OCI-LY7 (cell line): ENCODE results near the gene ANKS1B. TPM values are rescaled to one million over a fixed set of nuclear protein-coding genes. Genes with fewer than 3 reads are reported as not detected.

Source experiments
- BruUV-seq: library from RNA; stranded (reverse); fragments of 400-500 nt; replicated peaks from 2 replicates; lab custom pipeline; 2021; lab: Mats Ljungman, UMichigan
- CTCF ChIA-PET: fragments of 300-600 bp; sonication (Branson Sonifier 250); formaldehyde crosslinking; loops from one replicate; lab custom pipeline; 2022; ENCODE audit warnings: antibody characterized with exemption; ENCODE audit not compliant: unreplicated experiment; lab: Charles Lee
- POLR2A ChIA-PET: fragments of 300-600 bp; sonication (Branson Sonifier 250); formaldehyde crosslinking; loops from one replicate; lab custom pipeline; 2022; ENCODE audit warnings: antibody characterized with exemption; lab: Charles Lee
- DNase-seq: peaks from one replicate; pipeline ENCODE4 v3.0.0-alpha.2; 2015; ENCODE audit warnings: low spot score
- H2AFZ ChIP-seq: fragments of 200-600 bp; sonication (generic), shearing (Covaris generic); 2 replicates; pipeline ENCODE4 v1.6.1; 2014; ENCODE audit warnings: mild to moderate bottlenecking, antibody characterized with exemption, low read length, moderate library complexity
- H3K27ac ChIP-seq: fragments of 200-600 bp; sonication (generic); 2 replicates; pipeline ENCODE4 v1.5.1; 2014; ENCODE audit warnings: mixed run types, low read depth, mild to moderate bottlenecking, moderate library complexity, low read length, inconsistent platforms; ENCODE audit not compliant: poor library complexity, severe bottlenecking
- H3K36me3 ChIP-seq: fragments of 200-600 bp; sonication (generic); 2 replicates; pipeline ENCODE4 v1.6.1; 2014; ENCODE audit warnings: mild to moderate bottlenecking, antibody characterized with exemption, low read length, moderate library complexity, mixed read lengths; ENCODE audit not compliant: insufficient read depth
- H3K4me1 ChIP-seq: fragments of 200-600 bp; sonication (generic); 2 replicates; pipeline ENCODE4 v1.5.1; 2014; ENCODE audit warnings: mild to moderate bottlenecking, low read length; ENCODE audit not compliant: insufficient read depth, poor library complexity, severe bottlenecking
- H3K4me2 ChIP-seq: fragments of 200-600 bp; sonication (generic); 2 replicates; pipeline ENCODE4 v1.6.1; 2014; ENCODE audit warnings: mild to moderate bottlenecking, low read length
- H3K4me3 ChIP-seq: fragments of 200-600 bp; sonication (generic); 2 replicates; pipeline ENCODE4 v1.5.1; 2014; ENCODE audit warnings: mild to moderate bottlenecking, low read depth, low read length; ENCODE audit not compliant: poor library complexity, severe bottlenecking
- H3K79me2 ChIP-seq: fragments of 200-600 bp; sonication (generic); 2 replicates; pipeline ENCODE4 v1.6.1; 2016; ENCODE audit warnings: low read depth, mild to moderate bottlenecking, low read length, moderate library complexity, mixed read lengths; ENCODE audit not compliant: insufficient read depth
- H3K9me2 ChIP-seq: fragments of 200-600 bp; sonication (generic); 2 replicates; pipeline ENCODE4 v1.6.1; 2016; ENCODE audit warnings: mild to moderate bottlenecking, low read length, mixed read lengths; ENCODE audit not compliant: insufficient read depth
- H3K9me3 ChIP-seq: fragments of 200-600 bp; sonication (generic); 2 replicates; pipeline ENCODE4 v1.6.1; 2014; ENCODE audit warnings: mild to moderate bottlenecking, mixed run types, low read length, mixed read lengths
- H4K20me1 ChIP-seq: fragments of 200-600 bp; sonication (generic); 2 replicates; pipeline ENCODE4 v1.6.1; 2014; ENCODE audit warnings: mild to moderate bottlenecking, antibody characterized with exemption, low read length, moderate library complexity, mixed read lengths; ENCODE audit not compliant: insufficient read depth
- EZH2phosphoT487 ChIP-seq: fragments of 200-600 bp; sonication (generic); IDR thresholded peaks from 2 replicates; pipeline ENCODE4 v1.6.1; 2018; ENCODE audit warnings: low read depth, borderline replicate concordance, mild to moderate bottlenecking, mixed run types, antibody characterized with exemption, low read length, moderate library complexity, mixed read lengths
- intact Hi-C: fragments of 100-400 bp; cut with micrococcal nuclease; formaldehyde crosslinking; loops from one replicate; pipeline ENCODE4 v1.10.0; 2022; ENCODE audit not compliant: unreplicated experiment
- total RNA-seq, 2 experiments: library from RNA; depleted of rRNA in 1 of 2; stranded (reverse); fragments of >200 nt in 1 of 2; shearing (Covaris generic) in 1 of 2; gene quantifications; 2 replicates each; pipeline ENCODE4 v1.2.3, GENCODE V29; 2014 to 2022
- TF ChIP-seq, protein P1 (sequence below): fragments of 200-600 bp; sonication (generic); conservative IDR thresholded peaks from 2 replicates; pipeline ENCODE4 v1.5.1; 2014; ENCODE audit warnings: mild to moderate bottlenecking, antibody characterized with exemption, low read length, moderate library complexity, mixed read lengths

Gene ANKS1B
- total RNA-seq, 2 experiments from 2014 or later, result 2.9 to 6.0 TPM

DNA sequence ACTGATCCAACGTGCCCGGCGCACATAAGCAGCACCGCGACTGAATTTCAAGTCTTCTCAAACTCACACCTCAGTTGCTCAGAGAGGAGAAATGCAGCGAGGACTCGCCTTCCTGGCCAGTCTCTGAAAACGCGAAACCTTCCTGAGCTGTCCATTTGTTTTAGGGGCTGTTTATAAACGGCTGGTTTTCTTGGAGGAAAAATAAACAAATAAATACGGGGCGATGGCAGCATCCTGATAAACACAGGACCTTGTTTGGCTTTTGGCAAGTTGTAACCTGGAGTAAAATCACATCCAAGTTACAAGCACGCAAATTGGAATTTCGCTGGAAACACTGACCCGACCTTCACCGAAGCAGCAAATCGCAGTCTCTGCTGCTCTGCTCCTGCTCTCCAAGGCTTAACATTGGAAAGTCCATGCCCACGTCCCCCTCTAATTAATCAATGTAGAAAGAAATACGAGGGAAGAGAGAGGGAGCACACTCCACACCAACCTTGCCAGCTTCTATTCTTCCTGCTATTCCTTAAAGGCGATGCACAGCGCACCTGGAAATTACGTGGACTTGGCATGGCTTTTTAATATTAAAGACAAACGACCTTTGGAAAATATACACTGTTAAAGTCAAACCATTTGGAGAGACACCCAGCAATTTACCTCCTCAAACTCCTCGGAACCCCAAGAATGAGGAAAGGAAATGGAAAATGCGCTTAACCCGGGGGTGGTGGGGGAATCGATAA, 1090.9 kb downstream of the ANKS1B start:
- no peak overlapping the region for H3K4me2 ChIP-seq
- H2AFZ ChIP-seq, result no peak overlapping the region
- ChIA-PET CTCF (no interaction called here), POLR2A (no interaction called here)
- no peaks in the 10 kb centered on the region for H3K79me2 ChIP-seq
- H3K4me1 ChIP-seq, result no peaks in the 10 kb centered on the region
- no peaks in the 10 kb centered on the region for H4K20me1 ChIP-seq
- H3K27ac ChIP-seq, result no peak overlapping the region
- intact Hi-C loops, result no loop called here
- no peak for DNase-seq
- no peak for TF ChIP-seq EZH2phosphoT487
- TF ChIP-seq, protein P1, sequence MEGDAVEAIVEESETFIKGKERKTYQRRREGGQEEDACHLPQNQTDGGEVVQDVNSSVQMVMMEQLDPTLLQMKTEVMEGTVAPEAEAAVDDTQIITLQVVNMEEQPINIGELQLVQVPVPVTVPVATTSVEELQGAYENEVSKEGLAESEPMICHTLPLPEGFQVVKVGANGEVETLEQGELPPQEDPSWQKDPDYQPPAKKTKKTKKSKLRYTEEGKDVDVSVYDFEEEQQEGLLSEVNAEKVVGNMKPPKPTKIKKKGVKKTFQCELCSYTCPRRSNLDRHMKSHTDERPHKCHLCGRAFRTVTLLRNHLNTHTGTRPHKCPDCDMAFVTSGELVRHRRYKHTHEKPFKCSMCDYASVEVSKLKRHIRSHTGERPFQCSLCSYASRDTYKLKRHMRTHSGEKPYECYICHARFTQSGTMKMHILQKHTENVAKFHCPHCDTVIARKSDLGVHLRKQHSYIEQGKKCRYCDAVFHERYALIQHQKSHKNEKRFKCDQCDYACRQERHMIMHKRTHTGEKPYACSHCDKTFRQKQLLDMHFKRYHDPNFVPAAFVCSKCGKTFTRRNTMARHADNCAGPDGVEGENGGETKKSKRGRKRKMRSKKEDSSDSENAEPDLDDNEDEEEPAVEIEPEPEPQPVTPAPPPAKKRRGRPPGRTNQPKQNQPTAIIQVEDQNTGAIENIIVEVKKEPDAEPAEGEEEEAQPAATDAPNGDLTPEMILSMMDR, result no peak
- H3K9me3 ChIP-seq, result no peaks in the 10 kb centered on the region
- no peak overlapping the region for H3K4me3 ChIP-seq
- H3K9me2 ChIP-seq, result peaks cover 4% of the 10 kb centered on the region; the same call in 1 of the 2 replicates
- no TSS peak for BruUV-seq
- no peaks in the 10 kb centered on the region for H3K36me3 ChIP-seq

GRCh38 chr12:98893126-98893674, 1091.5 kb downstream of the ANKS1B start:
- no TSS peak for BruUV-seq
- DNase-seq, result no peak
- intact Hi-C loops, result no loop called here
- no peak overlapping the region for H3K4me2 ChIP-seq
- CTCF ChIA-PET, result no interaction called here
- no peaks in the 10 kb centered on the region for H3K9me2 ChIP-seq
- no peaks in the 10 kb centered on the region for H3K4me1 ChIP-seq
- no peaks in the 10 kb centered on the region for H3K9me3 ChIP-seq
- H2AFZ ChIP-seq, result no peak overlapping the region
- TF ChIP-seq, protein P1, result no peak
- no peak for TF ChIP-seq EZH2phosphoT487
- POLR2A ChIA-PET, result no interaction called here
- no peaks in the 10 kb centered on the region for H3K79me2 ChIP-seq
- H3K4me3 ChIP-seq, result no peak overlapping the region
- H4K20me1 ChIP-seq, result no peaks in the 10 kb centered on the region
- no peak overlapping the region for H3K27ac ChIP-seq
- H3K36me3 ChIP-seq, result no peaks in the 10 kb centered on the region

- Histone ChIP-seq H3K36me3 (no peaks in the 10 kb centered on the region), H3K9me3 (no peaks in the 10 kb centered on the region), H2AFZ (no peak overlapping the region), H3K4me1 (no peaks in the 10 kb centered on the region), H4K20me1 (no peaks in the 10 kb centered on the region), H3K4me3 (no peak overlapping the region), H3K27ac (no peak overlapping the region), H3K4me2 (no peak overlapping the region), H3K9me2 (no peaks in the 10 kb centered on the region), H3K79me2 (no peaks in the 10 kb centered on the region)
- CTCF ChIA-PET, result no interaction called here
- POLR2A ChIA-PET, result interaction anchor here (0.6 kb wide), 2 partner anchors 7 to 254 kb away, joined by 3 to 4 read pairs; no protein-coding TSS in a partner anchor
- intact Hi-C loops, result no loop called here
- no TSS peak for BruUV-seq
- DNase-seq, result no peak
- TF ChIP-seq EZH2phosphoT487, result no peak
- TF ChIP-seq, protein P1, result no peak
Observed at GRCh38 chr12:98885778-98886177, 1099.0 kb downstream of the ANKS1B start.
